Right lobe of liver (tissue), 6 donors: Measurements from ENCODE around the gene TRIO. TPM values are rescaled to one million over a fixed set of nuclear protein-coding genes. Genes with fewer than 3 reads are reported as not detected.
"Not testable (repeated sequence)": the region's sequence is repeated elsewhere in the genome, so short reads cannot be mapped to it uniquely, and the experiment has no call there.

Source experiments
- ATAC-seq, 4 donors: fragments of 200-7000 bp; cut with Tn5 transposase; one replicate each; pipeline ENCODE4 v1.9.1; 2020; ENCODE audit warnings: mild to moderate bottlenecking in 4 of 4, moderate library complexity in 4 of 4
- DNase-seq, 3 donors: peaks; one replicate each; pipeline ENCODE4 v3.0.0-alpha.2; 2020
- H3K27ac ChIP-seq, 3 donors: fragments of 200-600 bp; one replicate each; pipeline ENCODE4 v1.8.0; 2022
- H3K27me3 ChIP-seq, 2 donors: fragments of 200-600 bp; one replicate each; pipeline ENCODE4 v1.8.0; 2022
- H3K36me3 ChIP-seq, 4 donors: fragments of 200-600 bp; sonication (generic) in 1 of 4; one replicate each; pipeline versions ENCODE4 v1.5.1 to v1.8.0; 2017 to 2022; ENCODE audit warnings: control low read depth in 1 of 4
- H3K4me1 ChIP-seq, 4 donors: fragments of 200-600 bp; sonication (generic) in 1 of 4; one replicate each; pipeline versions ENCODE4 v1.5.1 to v1.8.0; 2017 to 2022; ENCODE audit warnings: control low read depth in 1 of 4
- H3K4me3 ChIP-seq, 3 donors: fragments of 200-600 bp; one replicate each; pipeline ENCODE4 v1.8.0; 2022
- H3K9me3 ChIP-seq, 4 donors: fragments of 200-600 bp; sonication (generic) in 1 of 4; one replicate each; pipeline versions ENCODE4 v1.5.1 to v1.8.0; 2017 to 2022; ENCODE audit warnings: control low read depth in 1 of 4
- POLR2A ChIP-seq: fragments of 450-650 bp; IDR thresholded peaks from one replicate; pipeline ENCODE4 v1.6.1; 2017; ENCODE audit warnings: antibody characterized with exemption, mild to moderate bottlenecking
- WGBS: methylation state at CpG from one replicate; pipeline ENCODE4 v1.1.6; 2018; ENCODE audit warnings: low coverage, low lambda C conversion rate; ENCODE audit not compliant: insufficient coverage; ENCODE audit errors: missing lambda C conversion rate; 5-methylcytosine and 5-hydroxymethylcytosine counted together
- intact Hi-C, 2 donors: fragments of 100-400 bp; cut with DNase I; formaldehyde crosslinking; loops; one replicate each; pipeline versions ENCODE4 v1.11.2 to v1.14.1; 2022
- total RNA-seq, 6 experiments: library from RNA; depleted of rRNA in 2 of 6; stranded (reverse); fragments of >200 nt in 2 of 6; fragmentation: NEBNext Ultra II Directional in 3 of 6; extraction: Animal tissue kit (Norgen Biotek cat#: 25700) in 3 of 6; gene quantifications; one replicate each; pipeline versions ENCODE4 v1.1.0 to v1.2.4, GENCODE V29; 2016 to 2023
- TF ChIP-seq, protein P1 (sequence below), 4 donors: fragments of 200-600 bp in 3 of 4; fragments of 450-650 bp in 1 of 4; IDR thresholded peaks; one replicate each; pipeline versions ENCODE4 v1.5.1 to v1.8.0; 2016 to 2022; ENCODE audit warnings: antibody characterized with exemption in 4 of 4, mild to moderate bottlenecking in 2 of 4
- donor health status: DM: no; HTN: yes; CAD: no.
- donor health status: DM: no; HTN: no; CAD: no.
- donor health status: DM: no; HTN: no; CAD: no.
- donor health status: DM: no; HTN: yes; CAD: no.
- donor health status: DM: no; HTN: yes; CAD: no.

TRIO gene
- total RNA-seq, 6 experiments from 2014 or later = 34.7 to 63.5 (median 50.2) TPM

DNA sequence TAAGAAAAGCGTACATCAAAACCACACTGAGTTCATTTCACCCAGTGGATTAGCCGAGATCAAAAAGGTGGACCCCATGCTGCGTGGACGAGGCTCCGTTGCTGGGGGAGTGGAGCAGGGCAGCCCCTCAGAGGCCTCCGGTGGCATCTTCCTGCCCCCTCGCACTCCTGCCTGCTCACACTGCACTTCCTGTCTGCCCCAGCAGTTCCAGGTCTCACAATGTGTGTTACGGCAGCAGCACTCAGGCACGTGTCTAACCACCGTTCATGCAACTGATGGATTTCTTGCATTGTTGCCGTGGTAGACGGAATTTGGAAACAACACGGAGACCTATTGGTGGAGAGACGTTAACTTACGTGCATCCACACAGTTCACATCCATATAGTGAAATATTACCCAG is 241.9 kb downstream of the TRIO start:
- no peak overlapping the region for H3K4me3 ChIP-seq
- H3K4me1 ChIP-seq = no peaks in the 10 kb centered on the region
- WGBS = 99% methylated on average over 9 of the region's 15 CpGs
- DNase-seq (no peak), ATAC-seq (no peak)
- no peak overlapping the region for H3K27ac ChIP-seq
- no peak for TF ChIP-seq POLR2A
- TF ChIP-seq, protein P1, sequence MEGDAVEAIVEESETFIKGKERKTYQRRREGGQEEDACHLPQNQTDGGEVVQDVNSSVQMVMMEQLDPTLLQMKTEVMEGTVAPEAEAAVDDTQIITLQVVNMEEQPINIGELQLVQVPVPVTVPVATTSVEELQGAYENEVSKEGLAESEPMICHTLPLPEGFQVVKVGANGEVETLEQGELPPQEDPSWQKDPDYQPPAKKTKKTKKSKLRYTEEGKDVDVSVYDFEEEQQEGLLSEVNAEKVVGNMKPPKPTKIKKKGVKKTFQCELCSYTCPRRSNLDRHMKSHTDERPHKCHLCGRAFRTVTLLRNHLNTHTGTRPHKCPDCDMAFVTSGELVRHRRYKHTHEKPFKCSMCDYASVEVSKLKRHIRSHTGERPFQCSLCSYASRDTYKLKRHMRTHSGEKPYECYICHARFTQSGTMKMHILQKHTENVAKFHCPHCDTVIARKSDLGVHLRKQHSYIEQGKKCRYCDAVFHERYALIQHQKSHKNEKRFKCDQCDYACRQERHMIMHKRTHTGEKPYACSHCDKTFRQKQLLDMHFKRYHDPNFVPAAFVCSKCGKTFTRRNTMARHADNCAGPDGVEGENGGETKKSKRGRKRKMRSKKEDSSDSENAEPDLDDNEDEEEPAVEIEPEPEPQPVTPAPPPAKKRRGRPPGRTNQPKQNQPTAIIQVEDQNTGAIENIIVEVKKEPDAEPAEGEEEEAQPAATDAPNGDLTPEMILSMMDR (IDR thresholded peaks at IDR 0.05) = no peak
- H3K27me3 ChIP-seq = no peaks in the 10 kb centered on the region
- intact Hi-C loops = no loop called here
- H3K36me3 ChIP-seq = peaks cover 0 to 70% (median 36%) of the 10 kb centered on the region in 4 donors
- no peaks in the 10 kb centered on the region for H3K9me3 ChIP-seq

DNA sequence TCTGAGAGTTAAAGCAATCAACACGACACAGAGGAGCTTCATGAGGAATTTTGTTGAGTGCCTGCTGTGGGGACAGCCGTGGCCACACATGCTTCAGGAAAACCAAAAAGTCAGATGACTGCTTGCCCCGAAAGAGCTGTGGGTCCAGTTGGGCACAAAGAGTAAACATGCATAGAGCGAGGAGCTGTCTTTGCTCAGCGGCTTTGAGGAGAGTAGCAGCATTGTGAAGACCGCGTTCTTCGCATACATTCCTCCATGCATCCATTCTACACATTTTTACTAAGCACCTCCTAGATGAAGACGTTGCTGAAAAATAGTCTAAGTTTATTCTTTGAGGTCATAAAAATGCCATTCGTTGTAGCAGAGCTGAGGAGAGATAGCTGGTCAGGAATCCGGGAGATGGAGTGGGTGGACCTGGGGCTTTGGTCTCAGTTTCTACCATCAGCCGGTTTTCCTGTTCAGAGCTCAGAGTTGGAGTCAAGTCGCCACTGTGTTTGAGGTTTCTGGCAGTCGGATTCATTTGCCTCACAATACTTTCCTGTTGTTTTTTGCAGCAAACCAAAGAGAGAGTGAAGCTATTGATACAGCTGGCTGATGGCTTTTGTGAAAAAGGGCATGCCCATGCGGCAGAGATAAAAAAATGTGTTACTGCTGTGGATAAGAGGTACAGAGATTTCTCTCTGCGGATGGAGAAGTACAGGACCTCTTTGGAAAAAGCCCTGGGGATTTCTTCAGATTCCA is 243.9 kb downstream of the TRIO start:
- Histone ChIP-seq H3K4me1 (no peaks in the 10 kb centered on the region), H3K4me3 (no peak overlapping the region), H3K27ac (no peak overlapping the region), H3K9me3 (no peaks in the 10 kb centered on the region), H3K36me3 (peaks cover 0 to 68% (median 35%) of the 10 kb centered on the region in 4 donors), H3K27me3 (no peaks in the 10 kb centered on the region)
- DNase-seq = no peak
- 78% methylated on average over 16 of the region's 16 CpGs for WGBS
- ATAC-seq = no peak
- intact Hi-C loops = no loop called here
- no peak for TF ChIP-seq POLR2A
- TF ChIP-seq, protein P1 (IDR thresholded peaks at IDR 0.05) = no peak

DNA sequence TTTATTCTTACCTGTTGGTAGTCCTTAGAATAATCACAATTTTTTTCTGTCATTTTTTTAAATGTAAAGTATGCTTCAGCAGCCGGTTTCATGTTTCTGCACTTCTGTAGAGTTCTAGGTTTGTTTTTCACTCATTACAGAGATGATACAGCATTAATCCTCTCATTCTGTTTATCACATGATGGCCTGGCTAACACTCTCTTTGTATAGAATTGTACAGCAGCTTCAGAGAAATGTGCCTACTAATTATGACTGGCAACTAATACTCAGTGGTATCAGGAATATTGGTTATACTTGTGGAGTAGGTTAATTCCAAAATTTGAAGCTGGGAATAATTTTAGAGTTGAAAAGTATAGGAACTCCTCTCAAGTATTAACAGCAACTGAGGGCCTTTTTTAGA is 245.6 kb downstream of the TRIO start:
- Histone ChIP-seq H3K9me3 (no peaks in the 10 kb centered on the region), H3K4me3 (no peak overlapping the region), H3K4me1 (no peaks in the 10 kb centered on the region), H3K27ac (no peak overlapping the region), H3K27me3 (no peaks in the 10 kb centered on the region), H3K36me3 (peaks cover 0 to 69% (median 29%) of the 10 kb centered on the region in 4 donors)
- no peak for ATAC-seq
- intact Hi-C loops = no loop called here
- TF ChIP-seq, protein P1 (IDR thresholded peaks at IDR 0.05) = no peak
- no peak for TF ChIP-seq POLR2A
- WGBS = 88% methylated on average over 1 of the region's 1 CpG
- DNase-seq = no peak

DNA sequence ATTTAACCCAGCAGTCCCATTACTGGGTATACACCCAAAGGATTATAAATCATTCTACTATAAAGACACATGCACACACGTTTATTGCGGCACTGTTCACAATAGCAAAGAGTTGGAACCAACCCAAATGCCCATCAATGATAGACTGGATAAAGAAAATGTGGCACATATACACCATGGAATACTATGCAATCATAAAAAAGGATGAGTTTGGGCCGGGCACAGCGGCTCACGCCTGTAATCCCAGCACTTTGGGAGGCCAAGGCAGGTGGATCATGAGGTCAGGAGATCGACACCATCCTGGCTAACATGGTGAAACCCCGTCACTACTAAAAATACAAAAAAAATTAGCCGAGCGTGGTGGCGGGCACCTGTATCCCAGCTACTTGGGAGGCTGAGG is 249.4 kb downstream of the TRIO start:
- ATAC-seq, H3K4me3 ChIP-seq, H3K27ac ChIP-seq, H3K4me1 ChIP-seq, H3K9me3 ChIP-seq, H3K27me3 ChIP-seq, DNase-seq, intact Hi-C loops: not testable (repeated sequence)
- peaks cover 0 to 77% (median 32%) of the 10 kb centered on the region in 4 donors for H3K36me3 ChIP-seq
- 98% methylated on average over 6 of the region's 10 CpGs for WGBS

DNA sequence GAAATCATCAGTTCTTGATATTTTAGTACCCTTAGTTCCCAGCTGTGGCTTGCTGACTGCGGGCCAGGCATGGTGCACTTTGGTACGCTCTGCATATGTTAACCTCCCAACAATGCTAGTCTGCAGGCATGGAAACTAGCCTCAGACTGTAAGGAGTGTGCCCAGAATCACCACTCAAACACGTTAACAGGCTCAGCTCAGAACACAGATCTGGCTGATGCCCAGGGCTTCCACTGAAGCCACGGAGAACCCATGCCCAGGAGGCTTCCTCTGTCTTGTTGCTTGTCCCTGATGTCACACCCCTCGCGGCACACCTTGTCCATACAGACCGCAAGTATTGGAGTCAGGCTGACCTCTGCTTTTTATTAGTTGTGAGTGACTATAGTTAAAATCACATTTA is 251.2 kb downstream of the TRIO start:
- Histone ChIP-seq H3K27ac (no peak overlapping the region), H3K36me3 (peaks cover 0 to 59% (median 22%) of the 10 kb centered on the region in 4 donors), H3K4me3 (no peak overlapping the region), H3K9me3 (no peaks in the 10 kb centered on the region), H3K4me1 (no peaks in the 10 kb centered on the region), H3K27me3 (no peaks in the 10 kb centered on the region)
- intact Hi-C loops = no loop called here
- no peak for ATAC-seq
- 83% methylated on average over 7 of the region's 7 CpGs for WGBS
- TF ChIP-seq, protein P1 (IDR thresholded peaks at IDR 0.05) = no peak
- no peak for TF ChIP-seq POLR2A
- no peak for DNase-seq
